Activated T-helper 17 cell treated with anti-CD3 and anti-CD28 coated beads, Interleukin-2, amount 50 U/mL, for 72 hours (primary cell): ENCODE data around the gene SDHAF2. TPM values are rescaled to one million over a fixed set of nuclear protein-coding genes. Genes with fewer than 3 reads are reported as not detected.

Experiments used
- ATAC-seq: fragments of 150-1000 bp; cut with Tn5 transposase; replicated peaks from 2 replicates; pipeline ENCODE4 v1.10.0; 2021; ENCODE audit warnings: mild to moderate bottlenecking, moderate library complexity
- H3K27ac Mint-ChIP-seq: one replicate; pipeline ENCODE4 v1.8.0; 2022; ENCODE audit warnings: mixed read lengths
- H3K27me3 Mint-ChIP-seq: one replicate; pipeline ENCODE4 v1.8.0; 2022; ENCODE audit warnings: mixed read lengths
- H3K36me3 Mint-ChIP-seq: one replicate; pipeline ENCODE4 v1.8.0; 2022; ENCODE audit warnings: low read depth, mild to moderate bottlenecking, mixed read lengths
- H3K4me1 Mint-ChIP-seq: one replicate; pipeline ENCODE4 v1.8.0; 2022; ENCODE audit warnings: mixed read lengths
- H3K4me3 Mint-ChIP-seq: one replicate; pipeline ENCODE4 v1.8.0; 2022; ENCODE audit warnings: mild to moderate bottlenecking, mixed read lengths
- H3K9me3 Mint-ChIP-seq: one replicate; pipeline ENCODE4 v1.8.0; 2022; ENCODE audit warnings: mixed read lengths
- total RNA-seq, 2 donors: library from RNA; stranded (reverse); gene quantifications; one replicate each; pipeline ENCODE4 v1.2.3, GENCODE V29; 2022

Gene SDHAF2
- total RNA-seq, 2 donors from 2014 or later = 36.9 to 45.5 TPM

GRCh38 chr11:61488651-61489291 is 58.8 kb downstream of the SDHAF2 start:
- Mint-ChIP-seq H3K9me3 (no peaks in the 10 kb centered on the region), H3K36me3 (no peaks in the 10 kb centered on the region), H3K4me1 (no peaks in the 10 kb centered on the region), H3K27ac (no peak overlapping the region), H3K27me3 (peaks cover 3% of the 10 kb centered on the region), H3K4me3 (no peak overlapping the region)
- no peak for ATAC-seq

GRCh38 chr11:61489833-61490721 is 60.2 kb downstream of the SDHAF2 start:
- Mint-ChIP-seq H3K27me3 (peaks cover 3% of the 10 kb centered on the region), H3K9me3 (no peaks in the 10 kb centered on the region), H3K4me1 (no peaks in the 10 kb centered on the region), H3K4me3 (no peak overlapping the region), H3K36me3 (no peaks in the 10 kb centered on the region), H3K27ac (no peak overlapping the region)
- ATAC-seq = no peak

GRCh38 chr11:61491736-61492395 is 61.9 kb downstream of the SDHAF2 start:
- no peaks in the 10 kb centered on the region for H3K4me1 Mint-ChIP-seq
- no peaks in the 10 kb centered on the region for H3K36me3 Mint-ChIP-seq
- H3K27ac Mint-ChIP-seq = no peak overlapping the region
- H3K9me3 Mint-ChIP-seq = no peaks in the 10 kb centered on the region
- H3K4me3 Mint-ChIP-seq = no peak overlapping the region
- ATAC-seq = no peak
- peaks cover 3% of the 10 kb centered on the region for H3K27me3 Mint-ChIP-seq

- no peak for ATAC-seq
- Mint-ChIP-seq H3K4me1 (no peaks in the 10 kb centered on the region), H3K27me3 (peaks cover 3% of the 10 kb centered on the region), H3K9me3 (no peaks in the 10 kb centered on the region), H3K4me3 (no peak overlapping the region), H3K36me3 (no peaks in the 10 kb centered on the region), H3K27ac (no peak overlapping the region)
Measured at GRCh38 chr11:61494381-61494961, 64.5 kb downstream of the SDHAF2 start.

GRCh38 chr11:61495801-61496601 is 66.1 kb downstream of the SDHAF2 start:
- Mint-ChIP-seq H3K36me3 (no peaks in the 10 kb centered on the region), H3K9me3 (no peaks in the 10 kb centered on the region), H3K27me3 (peaks cover 3% of the 10 kb centered on the region), H3K4me3 (no peak overlapping the region), H3K27ac (no peak overlapping the region), H3K4me1 (no peaks in the 10 kb centered on the region)
- no peak for ATAC-seq

Other genes starting within 250 kb of the SDHAF2 start
- not detected for gene PGA3, start 226.6 kb upstream of the SDHAF2 start, total RNA-seq
- not detected for gene PGA4, start 207.8 kb upstream of the SDHAF2 start, total RNA-seq
- not detected for gene PGA5, start 188.9 kb upstream of the SDHAF2 start, total RNA-seq
- 10 to 100 TPM in 1 of 2 donors, 1 to 10 TPM in 1; 8.6 to 11.1 TPM for gene VWCE, start 134.8 kb upstream of the SDHAF2 start, total RNA-seq
- gene DDB1, start 97.0 kb upstream of the SDHAF2 start, total RNA-seq = 100 to 1,000 TPM; 211 to 344 TPM
- 10 to 100 TPM; 32.6 to 32.9 TPM for gene TKFC, start 96.9 kb upstream of the SDHAF2 start, total RNA-seq
- 10 to 100 TPM; 46.5 to 62.3 TPM for gene CYB561A3, start 68.2 kb upstream of the SDHAF2 start, total RNA-seq
- gene TMEM138, start 67.8 kb upstream of the SDHAF2 start, total RNA-seq = 10 to 100 TPM; 30.6 to 47.9 TPM
- gene TMEM216, start 37.5 kb upstream of the SDHAF2 start, total RNA-seq = 10 to 100 TPM; 12.1 to 12.8 TPM
- gene CPSF7, start 149 bp upstream of the SDHAF2 start, total RNA-seq = 100 to 1,000 TPM in 1 of 2 donors, 10 to 100 TPM in 1; 98.1 to 114 TPM
- not detected for gene LRRC10B, start 78.6 kb downstream of the SDHAF2 start, total RNA-seq
- under 1 TPM in 1 of 2 donors, not detected in 1; 0.19 TPM for gene SYT7, start 151.0 kb downstream of the SDHAF2 start, total RNA-seq